Upper lobe of left lung (tissue), 6 donors: Measurements from ENCODE around the gene MAMSTR. TPM values are rescaled to one million over a fixed set of nuclear protein-coding genes. Genes with fewer than 3 reads are reported as not detected.

Experiments
- ATAC-seq, 2 donors: fragments of 200-7000 bp; cut with Tn5 transposase; one replicate each; pipeline ENCODE4 v1.9.1; 2022; ENCODE audit warnings: mild to moderate bottlenecking in 2 of 2, moderate library complexity in 2 of 2; ENCODE audit not compliant: low FRiP score in 2 of 2
- DNase-seq, 2 donors: peaks; one replicate each; pipeline ENCODE4 v3.0.0-alpha.2; 2019 to 2020
- H3K27ac ChIP-seq, 4 donors: fragments of 200-600 bp; sonication (generic); one replicate each; pipeline ENCODE4 v1.5.1; 2016 to 2019
- H3K27me3 ChIP-seq, 4 donors: fragments of 200-600 bp; sonication (generic); one replicate each; pipeline ENCODE4 v1.5.1; 2017 to 2019
- H3K36me3 ChIP-seq, 4 donors: fragments of 200-600 bp; sonication (generic); one replicate each; pipeline ENCODE4 v1.5.1; 2016 to 2019
- H3K4me1 ChIP-seq, 4 donors: fragments of 200-600 bp; sonication (generic); one replicate each; pipeline ENCODE4 v1.5.1; 2018 to 2019
- H3K4me3 ChIP-seq, 4 donors: fragments of 200-600 bp; sonication (generic); one replicate each; pipeline ENCODE4 v1.5.1; 2017 to 2019; ENCODE audit warnings: mild to moderate bottlenecking in 2 of 4, moderate library complexity in 1 of 4
- H3K9me3 ChIP-seq, 4 donors: fragments of 200-600 bp; sonication (generic); one replicate each; pipeline ENCODE4 v1.5.1; 2018 to 2019
- EP300 ChIP-seq, 4 donors: sonication (generic); formaldehyde crosslinking; IDR thresholded peaks; one replicate each; pipeline ENCODE4 v1.5.1; 2017; ENCODE audit warnings: antibody characterized with exemption in 4 of 4, control low read depth in 2 of 4
- POLR2A ChIP-seq, 4 donors: fragments of 450-650 bp; IDR thresholded peaks; one replicate each; pipeline ENCODE4 v1.5.1; 2016 to 2017; ENCODE audit warnings: antibody characterized with exemption in 4 of 4, mild to moderate bottlenecking in 2 of 4
- POLR2AphosphoS5 ChIP-seq, 2 donors: sonication (generic); formaldehyde crosslinking; IDR thresholded peaks; one replicate each; pipeline ENCODE4 v1.5.1; 2017; ENCODE audit warnings: antibody characterized with exemption in 2 of 2
- WGBS, 2 donors: methylation state at CpG; one replicate each; pipeline ENCODE4 v1.1.5; 2017 to 2018; 5-methylcytosine and 5-hydroxymethylcytosine counted together
- total RNA-seq, 6 donors: library from RNA; depleted of rRNA in 4 of 6; stranded (reverse); fragments of >200 nt in 4 of 6; gene quantifications; one replicate each; pipeline versions ENCODE4 v1.1.0 to v1.2.1, GENCODE V29; 2016 to 2021
- TF ChIP-seq, protein P1 (sequence below), 6 experiments: fragments of 450-650 bp in 4 of 6; fragments of 200-600 bp in 2 of 6; sonication (generic) in 2 of 6; IDR thresholded peaks; one replicate each; pipeline ENCODE4 v1.5.1; 2016 to 2019; ENCODE audit warnings: antibody characterized with exemption in 6 of 6
- donor health status: DM: no; HTN: no; CAD: no; lungs with moderate emphysema.
- donor health status: DM: no; HTN: yes; CAD: no; lungs with severe emphysema.

MAMSTR gene
- total RNA-seq, 6 donors from 2014 or later: 1.1 to 3.1 (median 1.3) TPM; not detected in 1

DNA sequence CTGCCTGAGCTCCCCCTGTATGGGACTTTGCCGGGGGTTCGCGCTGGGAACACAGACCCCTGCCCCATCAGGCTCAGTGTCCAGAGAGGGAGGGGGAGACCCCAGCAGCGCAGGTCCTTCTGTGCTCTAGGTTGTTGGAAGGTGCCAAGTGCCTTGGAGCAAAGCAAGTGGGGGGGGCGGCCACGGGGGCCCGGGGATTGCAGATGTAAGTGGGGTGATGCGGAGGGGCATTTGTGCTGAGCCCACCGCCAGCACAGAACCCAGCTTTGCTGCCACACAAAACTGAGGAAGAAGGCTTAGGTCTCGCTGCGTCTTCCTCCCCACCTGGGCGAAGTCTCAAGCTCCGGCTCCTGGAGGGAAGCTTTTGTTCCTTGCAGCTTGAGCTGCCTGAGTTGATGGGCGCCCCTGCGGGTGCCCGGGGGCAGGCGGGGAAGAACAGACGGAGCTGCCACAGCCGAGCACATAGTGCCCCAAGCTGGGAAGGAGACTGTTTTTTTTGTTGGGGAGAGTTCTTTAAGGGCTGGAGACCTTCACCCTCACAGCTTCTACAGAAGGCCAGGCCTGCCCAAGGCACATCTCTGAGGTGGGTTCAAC lies 45.2 kb downstream of the MAMSTR start:
- DNase-seq: peak in 1 of 2 donors; percentile 75
- Histone ChIP-seq H3K27me3 (no peaks in the 10 kb centered on the region), H3K36me3 (no peaks in the 10 kb centered on the region), H3K4me3 (no peak overlapping the region), H3K9me3 (no peaks in the 10 kb centered on the region), H3K4me1 (peaks cover 8 to 12% (median 8%) of the 10 kb centered on the region in 4 donors), H3K27ac (no peak overlapping the region)
- TF ChIP-seq POLR2AphosphoS5 (IDR thresholded peaks at IDR 0.05): no peak
- TF ChIP-seq POLR2A (IDR thresholded peaks at IDR 0.05): no peak
- no peak for TF ChIP-seq EP300 (IDR thresholded peaks at IDR 0.05)
- TF ChIP-seq, protein P1, sequence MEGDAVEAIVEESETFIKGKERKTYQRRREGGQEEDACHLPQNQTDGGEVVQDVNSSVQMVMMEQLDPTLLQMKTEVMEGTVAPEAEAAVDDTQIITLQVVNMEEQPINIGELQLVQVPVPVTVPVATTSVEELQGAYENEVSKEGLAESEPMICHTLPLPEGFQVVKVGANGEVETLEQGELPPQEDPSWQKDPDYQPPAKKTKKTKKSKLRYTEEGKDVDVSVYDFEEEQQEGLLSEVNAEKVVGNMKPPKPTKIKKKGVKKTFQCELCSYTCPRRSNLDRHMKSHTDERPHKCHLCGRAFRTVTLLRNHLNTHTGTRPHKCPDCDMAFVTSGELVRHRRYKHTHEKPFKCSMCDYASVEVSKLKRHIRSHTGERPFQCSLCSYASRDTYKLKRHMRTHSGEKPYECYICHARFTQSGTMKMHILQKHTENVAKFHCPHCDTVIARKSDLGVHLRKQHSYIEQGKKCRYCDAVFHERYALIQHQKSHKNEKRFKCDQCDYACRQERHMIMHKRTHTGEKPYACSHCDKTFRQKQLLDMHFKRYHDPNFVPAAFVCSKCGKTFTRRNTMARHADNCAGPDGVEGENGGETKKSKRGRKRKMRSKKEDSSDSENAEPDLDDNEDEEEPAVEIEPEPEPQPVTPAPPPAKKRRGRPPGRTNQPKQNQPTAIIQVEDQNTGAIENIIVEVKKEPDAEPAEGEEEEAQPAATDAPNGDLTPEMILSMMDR (IDR thresholded peaks at IDR 0.05): no peak
- WGBS, 2 donors: 79 to 90% methylated on average over 9 to 18 of the region's 19 CpGs
- no peak for ATAC-seq

DNA sequence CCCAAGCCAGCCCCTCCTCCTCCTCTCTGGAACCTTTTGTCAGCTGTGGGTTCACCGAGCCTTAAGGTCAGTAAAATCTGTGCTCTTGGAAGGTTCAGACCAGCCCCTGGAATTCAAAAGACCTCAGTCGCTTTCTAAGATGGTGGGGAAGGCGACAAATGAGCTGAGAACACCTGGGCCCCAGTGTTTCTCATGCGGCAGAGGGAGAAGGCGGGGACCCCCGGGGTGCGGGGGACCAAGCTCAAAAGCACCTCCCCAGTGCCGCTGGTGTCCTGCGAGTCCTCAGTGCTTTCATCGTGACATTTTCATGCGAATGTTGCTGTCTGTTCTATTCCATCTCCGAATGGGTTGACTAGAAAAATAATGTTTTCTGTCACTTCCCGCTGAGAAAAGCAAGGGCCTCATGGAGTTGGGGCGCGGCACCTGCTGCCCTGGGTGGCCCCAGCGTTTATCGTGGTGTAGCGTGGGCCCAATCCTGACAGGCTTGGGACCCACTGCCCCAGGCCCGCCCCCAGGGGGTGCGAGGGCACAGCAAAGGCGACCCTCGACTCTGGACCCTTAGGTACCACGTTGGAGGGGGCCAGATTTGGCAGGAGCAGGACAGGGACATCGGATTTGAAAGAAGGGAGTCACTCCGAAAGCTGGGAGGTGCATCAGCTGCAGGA lies 46.0 kb downstream of the MAMSTR start:
- no peak overlapping the region for H3K4me3 ChIP-seq
- no peaks in the 10 kb centered on the region for H3K27me3 ChIP-seq
- H3K9me3 ChIP-seq: no peaks in the 10 kb centered on the region
- no peaks in the 10 kb centered on the region for H3K36me3 ChIP-seq
- 81 to 84% methylated on average over 24 to 25 of the region's 25 CpGs for WGBS, 2 donors
- no peak overlapping the region for H3K27ac ChIP-seq
- ATAC-seq (no peak), DNase-seq (peak in 1 of 2 donors; percentile 59)
- peaks cover 8 to 12% (median 8%) of the 10 kb centered on the region in 4 donors for H3K4me1 ChIP-seq
- TF ChIP-seq POLR2A (IDR thresholded peaks at IDR 0.05): no peak
- TF ChIP-seq POLR2AphosphoS5 (IDR thresholded peaks at IDR 0.05): no peak
- no peak for TF ChIP-seq EP300 (IDR thresholded peaks at IDR 0.05)
- TF ChIP-seq, protein P1 (IDR thresholded peaks at IDR 0.05): no peak

DNA sequence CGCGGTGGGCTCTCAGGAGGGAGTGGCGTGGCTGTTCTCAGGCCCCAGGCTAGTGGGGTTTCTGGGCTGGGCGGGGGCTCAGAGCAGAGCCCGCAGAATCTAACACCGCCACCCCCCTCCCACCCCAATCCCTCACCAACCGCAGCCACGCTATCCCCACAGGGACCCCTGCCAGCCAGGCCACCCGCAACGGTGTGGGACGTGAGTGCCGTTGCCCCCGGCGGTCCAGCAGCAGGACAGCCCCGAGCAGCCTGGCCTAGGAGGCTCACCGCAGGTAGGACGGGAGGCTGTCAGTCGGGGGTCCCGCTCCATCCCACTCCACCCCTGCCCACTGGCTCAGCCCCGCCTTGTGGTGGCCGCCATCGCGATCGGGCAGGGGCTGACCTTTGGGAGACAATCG lies 46.5 kb downstream of the MAMSTR start, which contains the start of gene NTN5:
NTN5 (minus strand) TSS at position 24 of the 400 bp plus-strand sequence. CDS start 2,031 bp downstream, outside the sequence.
- no peak for ATAC-seq
- WGBS, 2 donors: 71 to 82% methylated on average over 13 to 17 of the region's 25 CpGs
- no peaks in the 10 kb centered on the region for H3K27me3 ChIP-seq
- H3K4me1 ChIP-seq: peaks cover 7 to 9% (median 8%) of the 10 kb centered on the region in 4 donors
- H3K9me3 ChIP-seq: no peaks in the 10 kb centered on the region
- no peaks in the 10 kb centered on the region for H3K36me3 ChIP-seq
- DNase-seq: peak in 1 of 2 donors; percentile 81
- H3K27ac ChIP-seq: no peak within 1 kb of the TSS
- TF ChIP-seq EP300 (IDR thresholded peaks at IDR 0.05) (no peak), POLR2AphosphoS5 (IDR thresholded peaks at IDR 0.05) (no peak), POLR2A (IDR thresholded peaks at IDR 0.05) (no peak)
- TF ChIP-seq, protein P1 (IDR thresholded peaks at IDR 0.05): no peak
- H3K4me3 ChIP-seq: no peak within 1 kb of the TSS

DNA sequence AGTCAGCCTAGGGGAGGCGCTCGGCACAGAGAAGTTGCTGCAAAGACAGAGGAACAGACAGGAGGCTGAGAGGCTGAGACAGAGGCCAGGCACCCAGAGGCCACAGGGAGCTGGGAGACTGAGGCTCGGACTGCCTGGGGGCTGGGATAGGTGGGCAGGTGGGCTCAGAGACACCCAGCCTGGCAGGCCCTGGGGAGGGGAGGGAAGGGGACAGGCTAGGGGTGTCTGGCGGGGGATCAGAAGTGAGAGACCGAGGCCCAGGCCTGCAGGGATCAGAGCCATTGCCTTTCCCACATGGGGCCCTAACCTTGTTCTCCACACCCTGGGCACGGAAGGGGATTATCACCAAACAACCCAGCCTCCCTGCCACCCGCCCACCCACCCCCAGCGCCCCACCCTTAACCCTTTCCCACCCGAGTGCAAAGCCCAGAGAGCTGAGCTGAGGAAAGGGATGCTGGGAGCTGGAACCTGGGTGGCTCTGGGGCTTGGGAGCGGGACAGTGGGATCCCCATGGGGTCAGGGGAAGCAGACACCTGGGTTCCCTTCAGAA lies 48.0 kb downstream of the MAMSTR start:
- TF ChIP-seq POLR2AphosphoS5 (IDR thresholded peaks at IDR 0.05) (no peak), EP300 (IDR thresholded peaks at IDR 0.05) (no peak), POLR2A (IDR thresholded peaks at IDR 0.05) (no peak)
- TF ChIP-seq, protein P1 (IDR thresholded peaks at IDR 0.05): no peak
- no peak for ATAC-seq
- no peak overlapping the region for H3K27ac ChIP-seq
- no peaks in the 10 kb centered on the region for H3K36me3 ChIP-seq
- no peaks in the 10 kb centered on the region for H3K9me3 ChIP-seq
- no peak for DNase-seq
- WGBS, 2 donors: 86 to 87% methylated on average over 4 to 10 of the region's 10 CpGs
- H3K4me1 ChIP-seq: peaks cover 7 to 9% (median 8%) of the 10 kb centered on the region in 4 donors
- no peak overlapping the region for H3K4me3 ChIP-seq
- H3K27me3 ChIP-seq: no peaks in the 10 kb centered on the region
